Mucosa of rectum (tissue), 2 donors: ENCODE measurements around the gene MGAT5B.

ENCODE experiments used
- H3K27ac ChIP-seq, 2 donors: one replicate each; pipeline ENCODE4 v1.7.0; 2013; ENCODE audit warnings: inconsistent platforms in 2 of 2, low read depth in 2 of 2, low read length in 2 of 2
- H3K27me3 ChIP-seq, 2 donors: one replicate each; pipeline ENCODE4 v1.7.0; 2013; ENCODE audit warnings: low read length in 2 of 2; ENCODE audit not compliant: control insufficient read depth in 2 of 2, insufficient read depth in 2 of 2
- H3K36me3 ChIP-seq, 2 donors: one replicate each; pipeline ENCODE4 v1.7.0; 2013; ENCODE audit warnings: low read length in 2 of 2; ENCODE audit not compliant: control insufficient read depth in 2 of 2, insufficient read depth in 2 of 2
- H3K4me1 ChIP-seq, 2 donors: one replicate each; pipeline ENCODE4 v1.7.0; 2013; ENCODE audit warnings: low read length in 2 of 2, mild to moderate bottlenecking in 1 of 2; ENCODE audit not compliant: control insufficient read depth in 2 of 2, insufficient read depth in 2 of 2
- H3K4me3 ChIP-seq, 2 donors: one replicate each; pipeline ENCODE4 v1.7.0; 2013; ENCODE audit warnings: low read length in 2 of 2
- H3K9ac ChIP-seq, 2 donors: one replicate each; pipeline ENCODE4 v1.7.0; 2013; ENCODE audit warnings: low read length in 2 of 2, low read depth in 1 of 2, mild to moderate bottlenecking in 1 of 2
- H3K9me3 ChIP-seq, 2 donors: one replicate each; pipeline ENCODE4 v1.7.0; 2013; ENCODE audit warnings: low read length in 2 of 2; ENCODE audit not compliant: control insufficient read depth in 2 of 2
- donor health status: healthy.
- donor health status: Normal muscosa, but diverticular disease.

The MGAT5B gene

DNA sequence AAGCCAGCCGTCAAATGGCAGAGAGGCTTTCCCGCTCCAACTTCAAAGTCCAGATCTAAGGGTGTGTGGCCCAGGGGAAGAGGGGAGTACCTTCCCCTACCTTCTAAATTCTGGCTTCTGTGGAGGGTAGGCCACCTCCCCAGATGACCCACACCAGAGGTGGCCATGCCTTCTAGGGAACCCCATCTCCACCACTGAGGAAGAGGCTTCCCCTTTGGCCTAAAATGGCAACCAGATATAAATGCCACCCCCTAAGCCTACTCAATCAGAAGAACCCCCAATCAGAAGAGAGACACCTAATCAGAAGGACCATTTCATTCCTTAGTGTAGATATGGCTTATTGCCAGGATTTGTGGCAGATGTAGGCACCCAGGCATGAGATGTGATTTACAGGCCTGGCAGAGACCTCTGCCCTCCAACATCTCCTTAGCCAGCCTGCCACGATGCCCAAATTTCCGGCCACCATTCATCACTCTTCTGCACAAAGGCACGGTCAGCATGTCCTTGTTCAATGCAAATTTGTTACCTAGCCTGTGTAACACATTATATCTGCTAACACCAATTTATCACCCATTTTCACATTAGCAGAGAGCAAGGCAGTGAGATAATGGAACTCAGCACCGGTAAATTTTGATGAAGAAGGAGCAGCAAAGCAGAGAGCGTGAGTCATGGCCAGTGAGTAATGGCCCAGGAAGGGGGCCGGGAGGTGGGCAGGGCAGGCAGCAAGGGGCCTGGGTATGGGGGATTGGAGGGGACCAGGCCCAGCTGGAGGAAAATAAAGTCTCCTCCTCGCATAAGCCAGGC is 1.2 kb upstream of the MGAT5B start:
- Histone ChIP-seq H3K27me3 (peaks cover 24 to 45% of the 10 kb centered on the region in 2 donors), H3K36me3 (no peaks in the 10 kb centered on the region), H3K9me3 (no peaks in the 10 kb centered on the region), H3K4me1 (peaks cover 0 to 6% of the 10 kb centered on the region in 2 donors), H3K9ac (no peak overlapping the region), H3K4me3 (no peak overlapping the region), H3K27ac (no peak overlapping the region)

DNA sequence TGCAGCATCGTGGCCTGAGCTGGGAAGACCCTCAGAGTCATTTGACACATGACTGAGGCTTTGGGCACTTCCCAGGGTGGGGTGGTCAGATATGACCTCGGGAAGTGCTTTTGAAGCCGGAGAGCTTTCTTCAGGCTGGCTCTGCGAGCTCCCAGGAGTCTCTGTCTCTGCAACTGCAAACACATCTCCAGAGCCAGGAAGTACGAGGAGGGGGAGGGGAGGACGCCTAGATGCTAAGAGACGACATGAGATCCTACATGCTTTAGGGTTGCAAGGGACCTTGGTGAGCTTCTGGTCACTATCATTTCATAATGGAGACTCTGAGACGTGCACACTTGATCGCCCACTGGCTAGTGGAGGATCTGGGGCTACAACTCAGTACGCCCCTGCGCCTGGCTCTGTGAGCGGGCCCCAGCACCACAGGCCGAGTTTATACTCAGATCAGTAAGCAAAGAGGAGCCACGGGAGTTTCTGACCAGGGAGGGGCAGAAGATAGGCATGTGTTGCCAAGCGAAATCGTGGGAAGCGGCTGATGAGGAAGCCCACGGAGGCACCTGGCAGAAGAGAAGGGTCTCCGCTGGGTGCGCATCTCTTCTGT is 527 bp upstream of the MGAT5B start:
- no peak overlapping the region for H3K27ac ChIP-seq
- no peak overlapping the region for H3K4me3 ChIP-seq
- H3K36me3 ChIP-seq, result no peaks in the 10 kb centered on the region
- H3K4me1 ChIP-seq, result peaks cover 0 to 9% of the 10 kb centered on the region in 2 donors
- no peaks in the 10 kb centered on the region for H3K9me3 ChIP-seq
- H3K27me3 ChIP-seq, result peaks cover 24 to 45% of the 10 kb centered on the region in 2 donors
- no peak overlapping the region for H3K9ac ChIP-seq

DNA sequence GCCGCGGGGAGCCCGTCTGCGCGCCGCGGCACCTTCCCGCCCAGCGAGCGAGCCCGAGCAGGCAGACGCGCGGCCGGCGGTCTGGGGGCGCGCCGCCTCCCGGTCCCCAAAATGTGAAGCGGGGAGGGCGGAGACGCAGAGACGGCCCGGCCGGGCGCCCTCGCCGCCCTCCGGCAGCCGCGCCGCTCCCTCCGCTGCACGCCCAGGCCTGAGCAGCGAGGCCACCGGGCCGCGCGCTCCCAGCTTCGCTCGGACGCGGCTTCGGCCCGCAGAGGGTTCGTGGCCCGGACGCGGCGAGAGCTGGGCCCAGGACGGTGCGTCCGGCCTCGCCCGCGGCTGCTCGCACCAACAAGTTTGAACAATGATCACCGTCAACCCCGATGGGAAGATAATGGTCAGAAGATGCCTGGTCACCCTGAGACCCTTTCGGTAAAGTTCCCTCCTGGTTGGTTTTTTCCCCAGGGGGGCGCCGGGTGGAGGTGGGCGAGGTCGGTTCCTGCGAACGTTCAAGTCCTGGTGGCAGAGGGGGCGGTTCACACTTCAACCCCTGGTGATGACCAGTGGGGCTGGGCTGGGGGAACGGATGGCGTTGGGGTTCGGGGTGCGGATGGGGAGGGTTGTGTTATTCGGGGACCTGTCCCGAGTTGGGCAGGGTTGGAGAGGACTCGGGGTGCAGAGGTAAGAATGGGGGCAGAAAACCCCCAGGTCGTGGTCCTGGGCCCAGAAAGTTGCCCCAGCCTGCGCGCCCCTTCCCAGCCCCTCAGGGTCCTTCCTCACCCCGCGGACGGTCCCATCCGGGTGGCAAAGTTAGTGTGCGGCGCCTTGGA is 678 bp downstream of the MGAT5B start:
- H3K27ac ChIP-seq, result no peak overlapping the region
- H3K27me3 ChIP-seq, result peaks cover 24 to 45% of the 10 kb centered on the region in 2 donors
- no peak overlapping the region for H3K4me3 ChIP-seq
- no peak overlapping the region for H3K9ac ChIP-seq
- H3K36me3 ChIP-seq, result no peaks in the 10 kb centered on the region
- H3K9me3 ChIP-seq, result no peaks in the 10 kb centered on the region
- peaks cover 0 to 9% of the 10 kb centered on the region in 2 donors for H3K4me1 ChIP-seq

DNA sequence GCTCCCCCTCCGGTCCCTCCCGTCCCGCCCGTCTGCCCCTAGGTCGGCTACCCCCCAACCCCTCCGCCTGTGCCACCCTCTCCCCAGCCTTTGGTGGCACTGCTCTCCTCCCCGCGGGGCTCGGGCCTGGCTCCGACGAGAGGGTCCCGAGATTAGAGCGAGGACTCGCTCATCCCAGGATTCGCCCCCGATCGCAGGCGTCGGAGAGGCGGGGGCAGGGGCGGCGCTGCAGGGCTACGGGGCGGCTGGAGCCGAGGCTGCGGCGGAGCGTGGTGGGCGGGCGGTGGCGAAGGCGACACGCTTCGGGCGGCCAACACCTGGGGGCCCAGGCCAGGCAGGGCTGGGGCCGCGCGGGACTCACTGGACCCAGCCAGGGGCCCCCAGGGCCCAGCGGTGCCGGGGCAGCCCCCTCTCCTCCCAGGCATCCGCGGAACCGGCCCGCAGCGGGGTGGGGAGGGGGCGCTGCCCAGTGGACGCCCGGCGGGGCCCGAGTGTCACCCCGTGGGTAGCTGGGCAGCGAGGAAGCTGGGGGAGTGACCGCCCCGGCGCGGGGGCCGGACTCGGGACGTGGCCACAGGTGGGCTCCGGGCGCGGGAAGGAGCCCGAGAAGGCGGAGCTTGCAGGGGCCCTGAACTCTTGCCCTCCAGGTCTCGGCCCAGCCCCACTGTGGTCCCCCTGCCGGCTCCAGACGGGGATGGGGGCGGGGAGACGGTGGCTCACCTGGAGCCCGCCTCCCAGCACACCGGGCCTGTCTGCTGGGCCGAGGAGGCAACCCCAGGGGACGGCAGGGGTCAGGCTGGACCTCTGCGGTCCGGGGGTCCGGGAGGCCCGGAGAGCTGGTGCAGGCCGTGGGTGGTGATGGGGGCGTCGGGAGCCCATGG is 1.5 kb downstream of the MGAT5B start:
- Histone ChIP-seq H3K4me3 (no peak overlapping the region), H3K9ac (no peak overlapping the region), H3K27me3 (peaks cover 24 to 45% of the 10 kb centered on the region in 2 donors)

DNA sequence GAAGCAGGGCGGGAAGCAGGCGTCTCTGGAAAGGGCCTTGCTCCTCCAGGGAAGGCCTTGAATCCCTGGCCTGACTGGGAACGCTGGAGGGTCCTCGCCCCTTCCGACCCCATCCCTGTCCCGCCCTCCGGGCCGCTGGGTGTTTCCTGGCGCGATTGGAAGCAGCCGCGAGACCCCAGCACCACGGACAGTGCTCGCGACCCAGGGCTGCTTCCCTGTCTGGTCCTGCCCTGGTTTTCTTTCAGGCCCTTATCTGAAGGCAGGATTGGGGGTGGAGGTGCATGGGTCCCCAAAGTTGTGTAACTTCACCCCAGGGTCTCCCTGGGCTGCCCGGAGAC is 2.1 kb downstream of the MGAT5B start:
- Histone ChIP-seq H3K27me3 (peaks cover 24 to 46% of the 10 kb centered on the region in 2 donors), H3K4me1 (peaks cover 0 to 9% of the 10 kb centered on the region in 2 donors), H3K36me3 (no peaks in the 10 kb centered on the region), H3K4me3 (no peak overlapping the region), H3K9ac (no peak overlapping the region), H3K9me3 (no peaks in the 10 kb centered on the region), H3K27ac (no peak overlapping the region)

More for the DNA sequence above, 1.5 kb downstream of the MGAT5B start:
- H3K27ac ChIP-seq, result no peak overlapping the region
- H3K36me3 ChIP-seq, result no peaks in the 10 kb centered on the region
- peaks cover 0 to 9% of the 10 kb centered on the region in 2 donors for H3K4me1 ChIP-seq
- no peaks in the 10 kb centered on the region for H3K9me3 ChIP-seq

DNA sequence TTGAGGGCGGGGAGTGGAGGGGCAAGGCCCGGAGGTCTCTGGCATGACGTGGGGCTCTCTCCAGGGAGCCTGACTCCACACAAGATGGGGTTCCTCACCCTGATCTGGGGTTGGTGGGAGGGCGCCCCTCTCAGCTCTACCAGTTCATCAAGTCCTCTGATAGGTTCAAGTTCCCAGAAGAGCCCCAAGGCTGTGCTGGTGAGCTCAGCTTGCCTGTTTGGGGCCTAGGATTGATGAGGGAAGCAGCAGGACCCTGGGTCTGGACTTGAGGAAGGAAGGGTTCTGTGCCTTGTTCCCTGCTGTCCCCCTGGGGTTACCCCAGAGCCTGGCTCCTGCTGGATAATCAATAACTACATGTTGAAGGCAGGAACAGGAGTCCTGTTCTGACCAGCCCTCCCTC is 3.5 kb downstream of the MGAT5B start:
- H3K36me3 ChIP-seq, result no peaks in the 10 kb centered on the region
- H3K9ac ChIP-seq, result no peak overlapping the region
- no peak overlapping the region for H3K4me3 ChIP-seq
- no peaks in the 10 kb centered on the region for H3K9me3 ChIP-seq
- H3K27me3 ChIP-seq, result peaks cover 16 to 37% of the 10 kb centered on the region in 2 donors
- no peak overlapping the region for H3K27ac ChIP-seq
- H3K4me1 ChIP-seq, result peaks cover 0 to 9% of the 10 kb centered on the region in 2 donors

DNA sequence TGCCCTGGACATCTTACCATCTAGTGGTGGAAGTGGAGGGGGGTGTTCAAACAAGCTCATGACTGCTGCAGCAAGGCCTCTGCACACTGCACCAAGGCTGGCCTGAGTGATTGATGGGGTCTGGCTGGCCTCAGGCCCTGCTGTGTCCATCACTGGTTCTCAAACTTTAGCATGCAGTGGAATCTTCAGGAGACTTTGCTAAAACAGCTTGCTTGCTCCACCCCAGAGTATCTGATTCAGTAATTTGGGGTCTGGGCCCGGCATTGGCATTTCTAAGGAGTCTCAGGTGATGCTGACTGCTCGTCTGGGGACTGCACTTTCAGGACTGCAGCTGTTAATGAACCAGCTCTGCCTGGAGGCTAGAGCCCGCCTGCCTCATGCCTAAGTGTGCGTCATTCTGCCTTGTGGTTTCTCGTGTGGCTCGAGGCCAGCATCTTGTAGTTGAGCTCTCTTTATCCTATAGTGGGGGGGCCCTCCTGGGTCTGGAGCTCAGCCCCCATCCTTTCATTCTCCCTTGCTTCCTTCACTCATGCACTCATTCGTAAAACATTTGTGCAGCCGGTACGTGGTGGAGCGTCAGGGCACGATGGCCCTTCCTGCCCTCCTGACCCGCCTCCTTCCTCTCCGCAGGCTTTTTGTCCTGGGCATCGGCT is 4.1 kb downstream of the MGAT5B start:
- Histone ChIP-seq H3K4me1 (peaks cover 0 to 9% of the 10 kb centered on the region in 2 donors), H3K36me3 (no peaks in the 10 kb centered on the region), H3K4me3 (no peak overlapping the region), H3K9ac (no peak overlapping the region), H3K9me3 (no peaks in the 10 kb centered on the region), H3K27ac (no peak overlapping the region), H3K27me3 (peaks cover 16 to 31% of the 10 kb centered on the region in 2 donors)

DNA sequence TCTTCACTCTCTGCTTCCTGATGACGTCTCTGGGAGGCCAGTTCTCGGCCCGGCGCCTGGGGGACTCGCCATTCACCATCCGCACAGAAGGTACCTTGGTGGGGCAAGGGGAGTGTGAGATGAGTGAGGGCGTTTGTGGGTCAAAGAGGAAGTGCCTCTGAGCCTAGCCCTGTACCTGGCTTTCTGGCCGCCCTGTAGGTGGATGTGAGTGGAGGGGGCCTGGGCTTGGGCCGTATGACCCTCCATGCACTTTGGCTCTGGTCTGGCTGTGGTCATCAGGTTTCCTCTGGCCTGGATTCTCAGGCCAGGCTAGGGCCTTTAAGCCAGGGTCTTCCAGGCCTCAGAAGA is 4.6 kb downstream of the MGAT5B start:
- H3K4me3 ChIP-seq, result no peak overlapping the region
- H3K36me3 ChIP-seq, result no peaks in the 10 kb centered on the region
- H3K9me3 ChIP-seq, result no peaks in the 10 kb centered on the region
- peaks cover 0 to 9% of the 10 kb centered on the region in 2 donors for H3K4me1 ChIP-seq
- H3K27ac ChIP-seq, result no peak overlapping the region
- no peak overlapping the region for H3K9ac ChIP-seq
- H3K27me3 ChIP-seq, result peaks cover 13 to 26% of the 10 kb centered on the region in 2 donors

DNA sequence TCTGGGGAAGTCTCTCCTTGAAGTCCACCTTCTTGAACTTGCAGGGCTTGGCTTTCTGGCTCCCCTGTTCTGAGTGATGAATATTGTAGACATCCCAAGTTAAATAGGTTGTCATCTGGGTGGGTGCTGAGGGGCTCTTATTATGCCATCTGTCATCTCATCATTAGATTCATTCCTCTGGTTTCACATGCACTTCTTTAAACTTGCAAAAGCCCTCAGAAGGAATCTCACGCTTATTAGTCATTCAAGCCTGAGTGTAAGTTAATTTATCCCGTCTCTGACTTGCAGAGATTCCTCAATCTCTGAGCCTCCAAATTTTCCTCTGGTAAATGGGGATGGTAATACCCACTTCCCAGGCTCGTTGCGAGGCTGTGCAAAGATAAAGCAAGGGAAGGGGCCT is 5.7 kb downstream of the MGAT5B start:
- no peak overlapping the region for H3K27ac ChIP-seq
- H3K36me3 ChIP-seq, result no peaks in the 10 kb centered on the region
- peaks cover 12 to 22% of the 10 kb centered on the region in 2 donors for H3K27me3 ChIP-seq
- H3K4me3 ChIP-seq, result no peak overlapping the region
- H3K9ac ChIP-seq, result no peak overlapping the region
- peaks cover 0 to 6% of the 10 kb centered on the region in 2 donors for H3K4me1 ChIP-seq
- H3K9me3 ChIP-seq, result no peaks in the 10 kb centered on the region
